Stimulated activated CD4-positive, alpha-beta T cell treated with anti-CD3 and anti-CD28 coated beads, Interleukin-15, amount 100 ng/mL, for 48 hours (primary cell): ENCODE data around the gene IFI44.

ENCODE experiments used
- DNase-seq, 2 donors: peaks; one replicate each; pipeline ENCODE4 v3.0.0-alpha.2; 2020; ENCODE audit warnings: low read depth in 2 of 2

IFI44 gene

DNA sequence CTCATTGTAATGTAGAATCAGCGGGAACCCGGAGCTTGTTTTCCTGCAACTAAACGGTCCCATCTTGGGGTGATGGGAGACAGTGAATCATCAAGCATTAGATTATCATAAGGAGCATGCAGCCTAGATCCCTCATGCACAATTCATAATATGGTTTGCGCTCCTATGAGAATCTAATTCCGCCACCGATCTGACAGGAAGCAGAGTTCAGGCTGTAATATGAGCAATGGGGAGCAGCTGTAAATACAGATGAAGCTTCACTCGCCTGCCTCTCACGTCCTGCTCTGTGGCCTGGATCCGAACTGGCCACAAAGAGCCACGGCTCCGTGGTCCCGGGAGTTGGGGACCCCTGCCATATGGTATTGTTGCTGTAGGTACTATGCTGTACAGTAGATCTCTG, 1.6 kb downstream of the IFI44 start:
- peak in 1 of 2 donors; percentile 1 for DNase-seq

DNA sequence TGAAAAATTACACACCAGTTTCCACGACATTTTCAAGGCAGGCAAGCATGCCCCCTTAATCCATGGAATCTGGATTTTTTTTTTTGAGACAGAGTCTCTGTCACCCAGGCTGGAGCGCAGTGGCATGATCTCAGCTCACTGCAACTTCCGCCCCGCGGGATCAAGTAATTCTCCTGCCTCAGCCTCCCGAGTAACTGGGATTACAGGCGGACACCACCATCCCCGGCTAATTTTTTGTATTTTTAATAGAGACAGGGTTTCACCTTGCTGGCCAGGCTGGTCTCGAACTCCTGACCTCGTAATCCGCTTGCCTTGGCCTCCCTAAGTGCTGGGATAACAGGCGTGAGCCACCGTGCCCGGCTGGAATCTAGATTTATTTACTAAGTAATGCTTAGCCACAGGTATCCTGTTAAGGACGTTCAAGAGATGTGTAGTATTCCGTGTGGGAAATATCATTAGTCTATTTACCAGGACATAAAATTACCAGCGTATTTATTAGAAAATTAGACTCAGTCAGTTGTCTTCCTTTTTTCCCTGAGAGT, 2.5 kb downstream of the IFI44 start:
- DNase-seq, result no peak

DNA sequence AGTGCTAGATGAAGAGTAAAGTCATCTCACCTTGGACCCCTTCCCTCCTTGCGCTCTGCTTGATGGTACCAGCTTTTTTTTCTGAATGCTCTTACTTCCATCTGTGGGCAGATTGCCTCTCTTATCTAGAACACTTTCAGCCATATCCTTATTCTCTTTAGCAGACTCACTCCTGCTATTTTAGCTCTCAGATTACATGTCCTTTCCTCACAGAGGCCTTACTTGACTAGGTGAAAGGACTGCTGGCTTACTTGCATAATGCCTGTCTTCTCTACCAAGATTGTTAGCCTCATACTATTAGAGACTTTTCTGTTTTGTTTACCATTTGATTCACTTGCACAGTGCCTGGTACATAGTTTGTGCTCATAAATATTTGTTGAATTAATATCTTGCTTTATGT, 9.3 kb downstream of the IFI44 start:
- no peak for DNase-seq

DNA sequence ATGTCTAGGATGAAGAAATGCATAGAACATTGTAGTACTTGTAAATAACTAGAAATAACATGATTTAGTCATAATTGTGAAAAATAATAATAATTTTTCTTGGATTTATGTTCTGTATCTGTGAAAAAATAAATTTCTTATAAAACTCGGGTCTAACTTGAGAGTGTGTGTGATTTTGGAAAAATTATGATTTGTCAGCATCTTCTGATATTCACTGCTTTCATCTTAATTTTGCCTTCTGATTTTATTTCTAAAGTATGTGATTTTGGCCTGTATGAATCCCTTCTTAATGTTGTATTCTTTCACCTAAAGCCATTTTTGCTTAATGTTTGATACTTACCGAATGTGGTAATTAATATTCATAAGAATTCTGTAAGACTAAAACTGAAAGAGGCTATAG, 14.3 kb downstream of the IFI44 start:
- no peak for DNase-seq

DNA sequence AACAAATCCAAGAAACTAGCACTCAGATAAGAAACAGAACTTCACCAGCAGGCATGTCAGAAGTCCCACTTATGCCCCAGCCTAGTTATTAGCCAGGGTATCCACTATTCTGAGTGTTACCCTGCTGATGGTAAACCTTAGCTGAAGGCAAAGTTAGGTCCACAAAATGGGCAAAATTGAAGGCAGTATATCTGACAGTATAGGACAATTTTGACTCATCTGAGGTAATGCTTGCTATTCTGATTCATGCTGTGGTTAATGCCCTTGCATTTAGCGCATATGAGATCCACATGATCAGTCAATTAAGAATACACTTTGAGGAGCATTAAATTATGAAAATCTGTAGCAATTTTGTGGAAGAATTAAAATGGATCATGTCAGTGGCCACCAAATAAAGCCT, 15.1 kb downstream of the IFI44 start:
- no peak for DNase-seq

DNA sequence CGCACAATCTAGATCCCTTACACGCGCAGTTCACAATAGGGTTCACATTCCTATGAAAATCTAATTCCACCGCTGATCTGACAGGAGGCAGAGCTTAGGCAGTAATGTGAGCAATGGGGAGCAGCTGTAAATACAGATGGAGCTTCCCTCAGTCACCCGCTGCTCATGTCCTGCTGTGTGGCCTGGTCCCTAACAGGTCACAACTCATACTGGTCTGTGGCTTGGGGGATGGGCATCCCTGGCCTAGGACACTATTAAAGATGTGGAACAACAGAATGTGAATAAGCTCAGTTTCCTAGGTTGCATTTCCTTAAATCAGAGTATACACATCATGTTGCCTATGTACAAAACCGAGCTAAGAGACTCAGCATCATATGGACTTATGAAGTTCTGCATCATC, 16.2 kb downstream of the IFI44 start:
- no peak for DNase-seq

DNA sequence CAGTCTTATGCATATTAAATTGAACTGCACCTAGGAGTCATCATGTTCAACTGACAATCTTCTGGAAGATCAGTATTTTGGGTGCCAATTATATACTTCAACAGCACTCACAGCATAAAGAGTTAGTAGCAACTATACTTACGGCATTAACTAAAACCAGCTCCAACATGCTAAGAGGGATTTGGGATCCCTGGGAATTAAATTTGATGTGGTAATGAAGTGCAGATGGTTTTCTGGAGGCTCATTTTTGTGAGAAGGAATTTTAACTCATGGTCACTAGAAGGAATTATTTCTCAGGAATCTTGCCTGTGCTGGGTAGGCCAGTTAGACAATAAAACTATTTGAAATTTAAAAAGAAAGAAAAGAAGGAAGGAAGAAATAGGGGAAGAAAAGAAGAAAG, 18.3 kb downstream of the IFI44 start:
- no peak for DNase-seq

GRCh38 chr1:78668427-78668826, 18.8 kb downstream of the IFI44 start:
- no peak for DNase-seq

DNA sequence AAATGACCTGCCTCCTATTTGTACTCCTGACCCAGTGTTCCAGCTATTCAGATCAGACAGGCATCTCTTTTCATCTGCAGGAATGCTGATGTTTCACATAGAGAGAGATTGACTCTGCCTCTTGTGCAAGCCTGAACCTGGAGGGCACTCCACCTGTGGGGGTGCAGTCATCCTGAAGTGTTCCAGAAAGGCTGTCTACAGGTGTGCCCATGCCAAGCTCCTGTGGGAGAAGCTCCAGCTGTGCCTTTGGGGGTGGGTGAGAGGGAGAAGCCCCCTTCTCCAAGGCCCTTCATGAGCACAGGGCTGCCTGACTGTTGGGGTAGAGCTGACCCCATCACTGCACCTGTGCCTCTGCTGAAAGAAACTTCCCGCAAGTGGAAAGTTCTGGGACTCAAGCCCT, 22.8 kb downstream of the IFI44 start:
- DNase-seq, result no peak

DNA sequence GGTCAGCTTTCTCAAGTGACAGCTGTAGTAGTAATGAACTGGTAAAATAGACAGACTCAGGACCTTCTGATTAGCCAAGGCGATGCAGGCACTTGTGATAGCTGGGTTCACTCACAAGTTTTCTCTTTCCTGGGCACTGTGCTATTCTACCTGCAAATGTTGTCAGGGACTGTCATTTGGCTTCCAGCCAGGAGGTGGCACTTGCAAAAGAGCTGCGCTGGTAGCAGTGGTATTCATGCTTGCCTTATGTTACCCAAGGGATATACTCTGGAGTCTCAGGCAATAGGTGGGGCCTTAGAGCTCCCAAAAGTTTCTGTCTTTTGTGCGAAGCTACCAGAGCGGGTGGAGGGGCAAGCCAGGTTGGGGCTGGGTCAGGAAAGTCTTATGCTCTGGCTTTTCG, 23.5 kb downstream of the IFI44 start:
- no peak for DNase-seq

GRCh38 chr1:78676347-78676982, 26.8 kb downstream of the IFI44 start:
- peak; percentile 7 to 47 for DNase-seq

GRCh38 chr1:78676993-78677392, 27.4 kb downstream of the IFI44 start:
- DNase-seq, result no peak

DNA sequence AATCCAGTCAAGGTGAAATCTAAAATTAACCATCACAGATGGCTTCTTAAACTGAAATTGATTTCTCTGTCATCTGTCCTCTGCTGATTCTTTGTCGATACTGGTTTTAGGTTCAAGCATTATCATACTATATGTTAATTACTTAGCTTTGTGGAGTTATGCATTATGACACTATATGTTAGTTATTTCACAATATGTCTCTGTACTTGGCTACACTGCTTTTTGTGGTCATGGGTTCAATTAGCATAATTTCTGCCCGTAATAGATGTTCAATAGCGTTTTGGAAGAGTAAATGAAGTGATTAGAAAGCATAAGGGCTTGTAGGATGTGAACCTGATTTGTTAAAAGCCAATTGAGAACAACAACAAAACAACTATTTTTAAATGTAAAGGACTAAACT, 28.2 kb downstream of the IFI44 start:
- DNase-seq, result no peak

DNA sequence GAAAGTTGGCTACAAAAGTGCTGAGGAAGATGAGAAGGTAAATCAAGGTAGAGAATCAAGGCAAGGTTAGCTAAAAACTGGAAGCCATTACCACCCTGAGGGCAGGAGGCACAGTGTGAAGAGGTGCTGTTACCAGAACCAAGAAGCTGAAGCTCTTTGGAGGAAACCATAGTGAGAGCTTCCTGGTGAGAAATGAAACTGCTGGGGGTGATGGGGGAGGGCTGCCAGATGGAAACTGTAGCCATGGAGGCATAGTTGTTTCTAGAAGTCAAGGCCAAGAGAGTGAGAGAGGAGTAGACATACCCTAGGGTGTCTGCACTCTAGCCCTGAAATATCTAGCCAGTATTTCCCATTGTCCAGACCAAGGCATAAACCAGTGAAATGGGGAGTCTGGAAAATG, 28.7 kb downstream of the IFI44 start:
- no peak for DNase-seq

DNA sequence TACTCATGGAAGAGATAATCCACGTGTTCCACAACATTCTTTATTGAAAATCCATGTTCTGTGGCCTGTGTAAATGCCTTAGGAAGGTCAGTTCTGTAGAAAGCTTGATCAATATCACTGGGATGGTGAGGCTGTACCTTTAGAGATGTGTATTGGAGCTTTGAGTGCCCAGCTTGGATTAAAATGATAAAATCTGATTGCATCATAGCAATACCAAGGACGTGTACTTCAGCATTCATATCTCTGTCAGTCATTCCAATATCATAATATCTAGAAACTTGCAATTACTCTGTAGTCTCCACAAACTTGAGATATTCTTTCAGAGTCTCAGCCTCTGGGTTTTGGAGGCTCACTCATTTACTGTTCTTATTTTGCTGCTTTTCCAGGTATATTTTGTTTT, 31.6 kb downstream of the IFI44 start:
- DNase-seq, result no peak

GRCh38 chr1:78682496-78682895, 32.9 kb downstream of the IFI44 start:
- DNase-seq, result no peak

GRCh38 chr1:78683079-78683478, 33.4 kb downstream of the IFI44 start:
- no peak for DNase-seq

DNA sequence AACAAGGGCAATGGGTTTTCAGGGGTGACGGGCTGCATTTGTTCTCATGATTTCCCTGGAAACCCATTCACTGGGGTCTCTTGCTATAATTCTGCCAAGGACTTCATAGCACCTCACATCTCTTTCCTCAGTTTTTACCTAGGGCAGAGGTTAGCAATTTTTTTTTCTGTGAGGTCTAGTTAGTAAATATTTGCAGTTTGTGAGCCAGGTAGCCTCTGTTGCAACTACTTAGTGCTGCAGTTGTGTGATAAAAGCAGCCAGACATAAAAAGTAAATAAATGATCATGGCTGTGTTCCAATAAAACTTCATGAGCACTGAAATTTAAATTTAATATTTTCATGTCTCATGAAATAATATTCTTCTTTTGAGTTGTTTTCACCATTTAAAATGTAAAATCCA, 37.7 kb downstream of the IFI44 start:
- DNase-seq, result no peak

DNA sequence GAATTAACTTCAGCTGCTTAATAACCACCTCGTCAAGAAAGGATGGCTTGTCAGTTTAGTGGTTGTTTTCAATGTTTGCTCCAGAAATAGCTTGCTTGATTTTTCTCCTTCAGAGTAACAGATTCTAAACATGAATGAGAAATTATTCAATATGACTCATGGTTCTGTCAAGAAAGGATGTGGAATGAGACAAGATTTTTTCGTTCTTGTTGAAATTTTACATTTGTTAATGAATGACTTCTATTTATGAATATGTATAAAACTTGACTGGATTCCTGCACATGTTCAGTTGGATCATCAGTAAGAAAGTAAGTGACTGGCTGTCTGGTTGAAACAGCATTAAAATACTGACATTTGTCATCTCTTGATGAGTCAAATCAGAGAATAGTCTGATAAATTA, 38.3 kb downstream of the IFI44 start:
- DNase-seq, result no peak

DNA sequence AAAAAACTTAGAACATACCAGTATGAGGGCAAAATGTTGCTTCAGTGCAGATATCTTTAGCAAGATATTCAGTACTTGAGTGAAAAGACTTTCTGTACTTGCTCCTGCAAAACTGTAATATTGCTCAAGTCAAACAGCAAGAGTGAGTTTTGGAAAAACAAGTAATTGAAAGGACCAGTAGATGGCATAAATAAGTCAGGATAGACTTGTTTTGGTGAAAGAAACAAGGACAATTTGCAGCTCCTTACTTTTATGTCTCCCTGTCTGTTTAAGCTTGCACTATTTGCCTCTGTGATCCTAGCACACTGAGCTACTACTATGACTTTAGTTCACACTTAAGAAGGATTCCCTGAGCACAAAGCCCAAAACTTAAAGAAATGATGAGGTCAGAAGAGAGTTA, 39.1 kb downstream of the IFI44 start:
- no peak for DNase-seq

DNA sequence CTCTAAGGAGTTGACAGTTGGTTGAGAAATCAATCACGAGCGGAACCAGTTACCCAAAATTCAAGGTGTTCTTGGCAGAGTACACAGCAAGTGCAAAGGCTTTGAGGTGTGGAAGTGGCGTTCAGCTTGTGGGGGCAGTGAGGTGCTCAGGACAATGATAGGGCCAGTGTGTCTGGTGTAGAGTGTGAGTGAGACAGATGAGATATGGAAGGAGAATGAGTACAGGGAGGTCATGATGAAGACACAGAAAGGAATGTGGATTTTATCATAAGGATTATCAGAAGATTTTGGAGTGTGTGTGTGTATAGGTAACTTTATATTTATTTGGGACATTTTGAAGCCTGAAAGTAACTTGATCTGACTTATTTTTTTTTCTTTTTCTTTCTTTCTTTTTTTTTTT, 40.9 kb downstream of the IFI44 start:
- DNase-seq, result no peak

DNA sequence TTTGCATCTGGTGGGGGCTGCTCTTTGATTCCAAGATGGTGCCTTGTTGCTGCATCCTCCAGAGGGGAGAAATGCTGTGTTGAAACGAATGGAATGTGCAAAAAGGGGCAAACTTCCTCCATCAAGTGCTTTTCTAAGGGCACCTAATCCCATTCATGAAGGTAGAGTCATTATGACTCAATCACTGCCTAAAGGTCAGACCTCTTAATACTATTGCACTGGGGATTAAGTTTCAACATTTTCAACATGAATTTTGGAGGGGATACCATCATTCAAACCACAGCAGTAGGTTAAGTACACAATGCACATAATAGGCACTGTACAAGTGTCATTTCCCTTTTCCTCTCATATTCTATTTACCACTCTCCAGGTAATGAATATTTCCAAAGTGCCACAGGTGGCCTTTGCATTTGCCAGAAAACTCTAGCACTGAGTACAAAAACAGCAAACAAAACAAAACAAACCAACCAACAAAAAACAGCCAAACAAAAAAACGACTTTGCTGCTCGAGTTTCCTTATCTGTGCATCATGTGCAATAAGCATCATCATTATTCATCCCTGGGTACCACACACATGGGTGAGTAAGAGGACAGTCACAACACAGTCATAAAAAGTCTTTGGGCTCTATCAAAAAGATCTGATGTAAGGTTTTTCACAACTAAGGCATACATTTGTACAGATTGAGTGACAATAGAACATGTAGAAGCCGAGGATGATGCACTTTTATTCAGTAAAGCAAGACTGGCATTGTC, 42.5 kb downstream of the IFI44 start:
- no peak for DNase-seq

- no peak for DNase-seq
Observed at GRCh38 chr1:78699813-78700212, 50.2 kb downstream of the IFI44 start.

GRCh38 chr1:78702426-78702825, 52.8 kb downstream of the IFI44 start:
- DNase-seq, result no peak
